GM19238 (cell line): ENCODE results near the gene MFAP1.
"Not testable (repeated sequence)": the region's sequence is repeated elsewhere in the genome, so short reads cannot be mapped to it uniquely, and the experiment has no call there.

Experiments
- DNase-seq: peaks from one replicate; pipeline ENCODE4 v3.0.0; 2011; ENCODE audit warnings: low spot score; ENCODE audit not compliant: insufficient read length

MFAP1 gene

DNA sequence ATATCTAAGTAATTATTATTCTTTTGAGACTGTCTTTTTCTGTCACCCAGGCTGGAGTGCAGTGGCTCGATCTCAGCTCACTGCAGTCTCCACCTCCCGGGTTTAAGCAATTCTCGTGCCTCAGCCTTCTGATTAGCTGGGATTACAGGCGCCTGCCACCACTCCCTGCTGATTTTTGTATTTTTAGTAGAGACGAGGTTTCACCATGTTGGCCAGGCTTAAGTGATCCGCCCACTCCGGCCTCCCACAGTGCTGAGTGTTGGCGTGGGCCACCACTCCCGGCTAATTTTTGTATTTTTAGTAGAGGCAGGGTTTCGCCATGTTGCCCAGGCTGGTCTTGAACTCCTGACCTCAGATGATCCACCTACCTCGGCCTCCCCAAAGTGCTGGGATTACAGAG lies 815 bp upstream of the MFAP1 start:
- not testable (repeated sequence) for DNase-seq

DNA sequence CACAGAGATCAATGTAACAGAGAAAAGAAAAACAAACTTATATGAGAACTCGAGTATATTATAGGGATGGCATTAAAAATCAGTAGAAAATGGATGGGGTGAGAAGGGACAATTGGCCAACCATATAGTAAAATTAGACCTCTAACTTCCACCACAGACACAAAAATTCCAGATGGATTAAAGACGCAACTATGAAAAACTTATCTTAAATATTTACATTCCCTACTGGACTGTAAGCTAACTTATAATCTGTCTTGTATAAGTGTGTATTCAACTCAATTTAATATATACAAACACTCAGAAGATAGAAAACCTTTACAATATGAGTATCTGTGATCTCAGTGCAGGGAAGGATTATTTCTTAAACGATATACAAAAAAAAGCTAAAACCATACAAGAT lies 3.0 kb downstream of the MFAP1 start:
- no peak for DNase-seq

DNA sequence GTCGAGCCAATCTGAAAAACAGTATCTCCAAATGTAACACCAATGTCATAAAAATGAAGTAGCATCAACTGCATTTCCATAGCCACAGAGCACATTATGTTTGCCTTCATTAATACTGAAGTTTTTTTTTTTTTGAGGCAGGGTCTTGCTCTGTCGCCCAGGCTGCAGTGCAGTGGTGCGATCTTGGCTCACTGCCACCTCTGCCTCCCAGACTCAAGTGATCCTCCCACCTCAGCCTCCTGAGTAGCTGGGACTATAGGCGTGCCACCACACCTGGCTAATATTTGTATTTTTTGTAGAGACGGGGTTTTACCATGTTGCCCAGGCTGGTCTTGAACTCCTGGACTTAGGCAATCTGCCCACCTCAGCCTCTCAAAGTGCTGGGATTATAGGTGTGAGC lies 9.4 kb downstream of the MFAP1 start:
- not testable (repeated sequence) for DNase-seq

DNA sequence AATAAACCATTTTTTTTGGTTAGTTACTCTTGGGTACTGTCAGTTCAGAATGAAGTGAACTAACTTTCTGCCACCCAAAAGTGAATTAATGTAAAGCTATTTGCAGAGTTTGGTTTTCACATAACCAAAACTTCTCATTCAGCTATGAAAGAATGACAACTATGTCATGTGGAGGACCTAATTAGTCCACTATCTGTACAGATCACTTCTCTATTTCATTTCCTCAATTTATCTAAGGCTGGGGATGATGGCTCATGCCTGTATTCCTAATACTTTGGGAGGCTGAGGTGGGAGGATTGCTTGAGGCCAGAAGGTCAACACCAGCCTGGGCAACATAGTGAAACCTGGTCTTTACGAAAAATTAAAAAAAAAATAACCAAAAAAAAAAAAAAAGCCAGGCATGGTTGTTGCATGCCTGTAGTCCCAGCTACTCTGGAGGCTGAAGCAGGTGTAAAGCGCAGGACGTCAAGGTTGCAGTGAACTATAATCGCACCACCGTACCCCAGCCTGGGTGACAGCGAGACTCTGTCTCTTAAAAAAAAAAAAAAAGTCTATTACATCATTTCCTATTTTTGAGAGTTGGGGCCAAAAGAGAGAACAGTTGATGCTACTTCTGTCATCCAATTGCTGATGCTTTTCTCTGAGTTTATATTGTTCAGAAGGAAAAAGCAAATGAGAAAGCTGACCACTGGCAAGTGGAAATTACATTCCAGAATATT lies 15.4 kb downstream of the MFAP1 start:
- no peak for DNase-seq

DNA sequence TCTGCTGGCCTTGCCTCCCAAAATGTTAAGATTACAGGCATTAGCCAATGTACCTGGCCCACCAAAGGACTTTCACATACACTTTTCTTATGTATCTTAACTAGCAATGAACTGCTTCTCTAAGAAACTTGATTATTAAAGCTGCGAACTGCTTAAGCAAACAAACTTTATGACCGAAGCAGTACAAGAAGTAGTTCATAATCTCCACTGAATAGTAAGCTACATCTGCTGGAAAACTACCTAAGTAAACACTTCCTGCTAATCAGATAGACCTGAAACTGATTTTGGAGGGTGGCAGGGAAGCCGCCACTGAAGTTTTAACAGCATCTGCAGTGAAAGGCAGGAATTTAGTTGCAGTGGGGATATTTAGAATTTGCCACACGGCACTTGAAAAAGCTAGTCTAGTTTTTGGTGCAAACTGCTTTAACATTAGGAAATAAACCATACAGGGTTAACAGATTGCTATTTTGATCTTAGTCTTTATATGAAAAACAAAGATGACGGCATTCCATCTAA lies 16.0 kb downstream of the MFAP1 start:
- DNase-seq: no peak

DNA sequence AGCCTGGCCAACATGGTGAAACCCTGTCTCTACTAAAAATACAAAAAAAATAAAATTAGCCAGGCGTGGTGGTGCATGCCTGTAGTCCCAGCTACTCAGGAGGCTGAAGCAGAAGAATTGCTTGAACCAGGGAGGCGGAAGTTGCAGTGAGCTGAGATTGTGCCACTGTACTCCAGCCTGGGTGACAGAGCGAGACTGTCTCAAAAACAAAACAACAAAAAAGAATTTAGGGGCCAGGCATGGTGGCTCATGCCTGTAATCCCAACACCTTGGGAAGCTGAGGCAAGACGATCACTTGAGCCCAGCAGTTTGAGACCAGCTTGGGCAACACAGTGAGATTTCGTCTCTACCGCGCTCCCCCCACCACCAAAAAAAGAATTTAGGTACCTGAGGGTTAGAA lies 21.8 kb downstream of the MFAP1 start:
- DNase-seq: not testable (repeated sequence)

DNA sequence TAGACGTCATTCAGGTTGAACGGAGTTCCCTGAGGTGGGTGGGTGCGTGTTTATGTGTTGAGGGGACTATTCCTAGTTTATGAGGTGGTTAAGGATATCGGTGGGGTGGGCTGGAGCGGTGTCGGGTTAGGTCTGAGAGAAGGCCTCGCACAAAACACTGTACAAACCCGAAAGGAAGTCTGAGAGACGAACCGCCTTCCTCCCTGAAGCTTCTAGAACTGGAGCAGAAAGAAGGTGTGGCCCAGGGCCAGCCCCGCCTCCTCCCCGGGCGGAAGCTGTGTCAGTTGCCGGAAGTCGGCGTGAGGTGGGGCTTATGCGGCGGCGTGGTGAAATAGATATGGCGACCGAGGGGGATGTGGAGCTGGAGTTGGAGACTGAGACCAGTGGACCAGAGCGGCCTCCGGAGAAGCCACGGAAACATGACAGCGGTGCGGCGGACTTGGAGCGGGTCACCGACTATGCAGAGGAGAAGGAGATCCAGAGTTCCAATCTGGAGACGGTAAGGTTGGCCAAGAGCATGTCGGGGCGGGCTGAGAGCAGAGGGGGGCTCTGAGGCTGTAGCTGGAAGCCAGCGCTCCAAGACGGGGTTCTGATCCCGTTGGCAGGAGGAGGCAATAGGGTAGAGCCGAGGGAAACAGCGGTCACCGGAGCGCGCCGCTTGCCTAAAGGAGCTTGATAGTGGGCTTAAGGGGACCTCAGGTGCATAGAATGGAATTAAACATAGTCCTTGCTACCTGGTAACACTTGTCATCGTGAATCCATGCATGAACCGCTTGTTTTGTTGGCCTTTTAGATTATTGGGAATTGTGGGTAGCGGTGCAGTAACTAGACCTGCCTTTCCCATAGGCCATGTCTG lies 24.0 kb downstream of the MFAP1 start, which contains the start of gene HYPK:
Gene HYPK, plus strand, starts transcription at position 314 of the 856 bp plus-strand sequence. Its CDS starts 24 bp downstream, at position 338.
- DNase-seq: peak; percentile 87

DNA sequence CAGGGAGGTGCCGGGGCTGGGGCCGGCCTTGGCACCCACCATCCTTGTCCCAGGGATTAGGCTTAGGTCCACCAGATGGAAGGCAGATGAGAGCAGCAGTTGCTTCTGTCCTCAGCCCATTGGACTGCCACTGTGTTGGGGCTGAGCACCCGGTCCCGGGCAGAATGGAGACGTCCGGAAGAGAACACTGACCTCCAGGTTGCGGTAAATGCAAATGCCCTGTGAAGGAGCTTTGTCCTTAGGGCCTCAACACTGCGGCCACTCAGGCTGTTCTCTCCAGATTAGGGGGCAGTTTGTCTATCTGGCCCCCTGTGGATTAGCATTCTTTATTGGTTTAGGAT lies 24.6 kb downstream of the MFAP1 start, which contains the start of gene SERINC4:
Gene SERINC4, minus strand, starts transcription at position 276 of the 341 bp plus-strand sequence. Its CDS starts 234 bp downstream, at position 42.
- no peak for DNase-seq

DNA sequence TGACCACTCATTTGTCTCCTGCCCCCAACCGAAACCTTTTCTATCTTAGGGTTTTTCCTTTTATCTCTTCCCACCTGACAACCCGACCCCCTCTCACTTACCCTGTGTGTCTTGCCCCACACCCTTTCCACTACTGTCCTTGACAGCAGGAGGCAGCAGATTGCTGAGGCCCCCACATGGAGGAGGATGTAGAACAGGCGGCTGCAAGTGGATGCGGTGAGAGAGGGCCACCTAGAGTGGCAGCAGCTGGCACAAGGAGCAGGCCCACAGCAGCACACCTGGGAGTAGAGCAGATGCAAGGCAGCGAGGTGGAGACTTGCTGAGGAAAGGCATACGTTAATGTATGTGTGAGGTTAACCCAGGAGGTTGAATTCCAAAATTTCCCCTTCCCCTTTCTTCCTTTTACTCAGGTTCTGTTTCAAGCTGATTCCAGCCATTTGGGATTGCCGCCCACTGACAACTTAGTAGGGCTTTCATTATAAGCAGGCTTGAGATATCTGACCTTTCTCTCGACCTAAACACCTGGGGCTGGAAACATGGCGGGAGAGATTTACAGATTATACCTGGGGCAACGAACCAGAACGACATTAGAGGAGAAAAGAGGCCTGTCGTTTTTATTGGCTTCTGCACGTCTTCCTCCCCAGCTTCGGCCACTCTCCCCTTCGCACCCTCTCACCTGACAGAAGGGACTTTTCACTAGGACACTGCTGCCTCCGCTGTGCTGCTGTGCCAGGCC lies 25.1 kb downstream of the MFAP1 start:
- DNase-seq: no peak

DNA sequence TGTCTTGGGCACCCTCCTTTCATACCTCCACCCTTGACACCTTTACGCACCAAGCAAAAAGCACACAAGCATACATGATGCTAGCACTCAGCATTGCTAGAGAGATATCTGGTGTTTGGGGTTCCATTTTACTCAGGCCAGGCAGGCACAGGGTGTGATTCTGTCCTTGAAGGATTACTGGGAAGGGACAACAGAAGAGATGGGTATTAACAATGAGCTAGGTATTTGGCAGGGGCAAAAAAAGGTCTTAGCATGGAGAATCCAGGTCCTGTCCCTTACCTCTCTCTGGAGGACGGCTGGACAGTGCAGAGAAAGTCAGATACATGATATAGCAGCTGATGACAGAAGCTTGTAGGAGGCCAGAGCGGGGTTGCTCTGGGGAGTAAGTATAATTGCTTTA lies 27.9 kb downstream of the MFAP1 start:
- no peak for DNase-seq

DNA sequence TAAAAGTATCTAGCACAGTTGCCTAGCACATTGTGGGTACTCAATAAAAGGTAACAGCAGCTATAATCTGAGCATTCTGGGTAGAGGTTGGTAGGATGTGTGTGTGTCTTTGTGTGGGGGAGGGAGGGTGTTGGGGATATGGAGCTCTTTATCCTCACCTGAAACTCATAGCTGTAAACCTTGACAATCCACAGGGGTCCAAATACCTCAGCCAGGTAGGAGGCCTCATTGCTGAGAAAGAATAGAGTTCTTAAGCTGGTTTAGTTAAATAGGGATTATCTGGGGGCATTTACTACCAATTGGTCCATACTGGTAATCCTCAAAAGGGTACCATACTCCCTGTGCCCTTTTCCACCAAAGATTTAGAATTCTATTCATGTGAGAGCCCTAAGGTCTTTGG lies 28.5 kb downstream of the MFAP1 start:
- DNase-seq: no peak

DNA sequence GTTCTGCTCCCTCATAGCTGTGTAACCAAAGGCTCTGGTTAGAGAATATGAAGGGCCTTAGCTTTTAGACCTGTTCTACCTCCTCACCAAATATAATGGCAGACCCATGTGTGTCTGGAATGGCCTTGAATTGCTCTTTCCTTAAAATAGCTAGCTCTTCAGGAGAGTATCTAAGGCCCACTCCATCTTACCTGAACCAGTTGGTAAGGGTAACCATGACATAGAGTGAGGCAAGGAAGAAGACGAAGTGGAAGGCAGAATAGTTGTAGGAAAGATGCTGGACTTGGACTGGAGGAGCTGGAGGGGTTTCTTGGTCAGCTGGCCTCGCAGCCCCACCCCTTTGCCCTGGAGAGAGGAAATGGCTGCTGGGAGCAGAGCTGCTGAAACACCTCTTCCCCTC lies 29.3 kb downstream of the MFAP1 start:
- DNase-seq: no peak

DNA sequence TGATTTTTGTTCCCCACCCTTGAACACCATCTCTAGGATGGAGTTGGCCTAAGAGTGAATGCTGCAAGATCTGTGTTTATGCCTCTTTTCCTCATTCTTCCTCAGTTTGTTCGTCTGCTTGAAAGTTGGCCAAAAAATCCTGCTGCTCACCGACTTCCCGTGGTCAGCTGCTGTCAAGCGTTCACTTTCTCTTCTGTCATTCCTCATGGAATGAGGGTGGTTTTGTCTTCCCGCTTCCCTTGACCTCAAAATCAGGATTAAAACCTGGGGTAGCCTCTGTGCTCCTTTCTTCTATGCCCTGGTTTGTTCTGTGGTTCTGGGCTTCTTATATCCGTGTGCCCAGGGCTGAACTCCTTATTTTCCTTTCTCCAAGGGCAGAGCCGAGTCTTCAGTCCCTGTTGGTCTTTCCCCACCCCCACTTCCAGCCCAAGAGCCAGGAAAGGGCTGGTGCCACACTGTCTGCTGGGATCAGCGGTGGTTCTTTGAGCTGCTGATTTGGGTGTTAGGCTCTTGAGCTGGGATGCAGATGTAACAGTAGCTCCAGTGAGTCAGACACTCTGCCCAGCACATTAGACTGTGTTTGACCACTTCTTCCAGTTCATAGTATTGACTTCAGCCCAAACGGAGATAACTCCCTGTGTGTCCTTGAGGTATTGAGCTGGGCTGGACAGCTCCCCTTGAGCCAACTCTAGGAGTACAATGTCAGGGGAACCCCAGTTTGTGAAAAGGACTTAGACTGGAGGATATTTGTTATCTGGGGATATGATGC lies 30.0 kb downstream of the MFAP1 start:
- DNase-seq: no peak

DNA sequence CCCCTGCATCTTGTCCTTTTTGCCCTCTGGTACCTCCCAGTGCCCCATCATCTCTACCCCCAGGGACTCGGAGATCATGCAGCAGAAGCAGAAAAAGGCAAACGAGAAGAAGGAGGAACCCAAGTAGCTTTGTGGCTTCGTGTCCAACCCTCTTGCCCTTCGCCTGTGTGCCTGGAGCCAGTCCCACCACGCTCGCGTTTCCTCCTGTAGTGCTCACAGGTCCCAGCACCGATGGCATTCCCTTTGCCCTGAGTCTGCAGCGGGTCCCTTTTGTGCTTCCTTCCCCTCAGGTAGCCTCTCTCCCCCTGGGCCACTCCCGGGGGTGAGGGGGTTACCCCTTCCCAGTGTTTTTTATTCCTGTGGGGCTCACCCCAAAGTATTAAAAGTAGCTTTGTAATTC lies 30.8 kb downstream of the MFAP1 start:
- DNase-seq: no peak

DNA sequence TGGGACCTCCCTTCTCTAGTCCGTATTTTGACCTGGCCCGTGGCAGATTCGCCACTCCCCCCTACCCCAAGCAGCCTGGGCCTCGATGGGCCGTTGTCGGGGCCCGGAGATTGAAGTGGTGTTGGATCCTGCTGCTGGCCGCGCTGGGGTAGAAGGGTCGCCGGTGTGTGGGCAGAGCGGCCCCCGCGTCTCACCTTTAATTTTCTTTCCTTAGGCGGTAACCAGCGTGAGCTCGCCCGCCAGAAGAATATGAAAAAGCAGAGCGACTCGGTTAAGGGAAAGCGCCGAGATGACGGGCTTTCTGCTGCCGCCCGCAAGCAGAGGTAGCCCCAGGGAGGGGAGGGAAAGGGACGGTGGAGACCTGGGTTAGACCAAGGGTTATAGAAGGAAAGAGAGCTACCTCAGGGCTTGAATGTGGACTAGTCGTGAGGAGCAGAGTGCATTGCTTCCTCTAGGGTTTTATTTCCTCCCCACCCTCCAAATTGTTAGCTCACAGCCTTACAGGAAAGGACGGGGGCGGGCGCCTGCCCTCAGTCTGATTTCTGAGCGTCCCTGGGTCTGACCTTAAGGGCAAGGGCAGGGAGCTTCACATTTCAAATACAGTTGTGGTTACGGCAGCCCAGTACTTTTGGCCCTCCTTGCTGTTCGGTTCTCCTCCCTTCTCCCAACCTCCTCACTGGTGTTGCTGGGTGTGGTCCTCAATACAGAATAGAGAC lies 31.6 kb downstream of the MFAP1 start:
- peak; percentile 21 for DNase-seq

DNA sequence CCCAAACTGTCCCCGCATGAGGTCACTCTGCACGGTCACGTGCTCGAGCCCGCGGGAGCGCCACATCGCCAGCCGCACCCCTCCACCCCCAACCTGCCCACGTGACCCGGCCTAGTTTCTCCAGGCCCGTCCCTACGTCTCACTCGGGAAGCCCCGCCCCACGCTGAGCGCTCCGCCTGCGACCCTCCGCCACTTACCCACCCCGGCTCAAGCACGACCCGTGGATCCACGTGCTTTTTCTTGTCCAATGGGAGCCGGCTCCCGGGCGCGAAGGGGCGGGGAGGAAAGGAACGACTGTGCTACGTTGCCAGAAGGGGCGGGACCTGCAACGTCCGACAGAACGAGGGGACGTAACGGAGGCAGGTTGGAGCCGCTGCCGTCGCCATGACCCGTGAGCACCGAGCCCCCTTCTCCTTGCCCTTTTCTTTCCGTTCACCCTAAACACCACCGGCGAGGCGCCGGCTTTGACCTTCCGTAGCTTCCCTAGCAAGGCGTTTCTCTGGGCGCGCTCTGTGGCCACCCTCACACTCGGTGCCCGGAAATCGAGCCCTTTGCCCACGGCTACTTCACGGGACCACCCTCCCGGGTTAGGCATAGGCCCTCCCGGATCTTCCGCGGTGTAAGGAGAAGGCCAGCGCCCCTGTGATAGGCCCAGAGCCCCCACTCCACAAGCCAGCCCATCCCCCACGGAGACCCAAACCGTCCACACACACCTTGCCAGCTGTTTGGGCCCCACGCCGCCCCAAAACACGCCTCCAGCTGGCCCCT lies 32.3 kb downstream of the MFAP1 start, which contains the start of gene SERF2:
Gene SERF2, plus strand, starts transcription at position 328 of the 768 bp plus-strand sequence. Its CDS starts 57 bp downstream, at position 385.
- peak; percentile 95 for DNase-seq

DNA sequence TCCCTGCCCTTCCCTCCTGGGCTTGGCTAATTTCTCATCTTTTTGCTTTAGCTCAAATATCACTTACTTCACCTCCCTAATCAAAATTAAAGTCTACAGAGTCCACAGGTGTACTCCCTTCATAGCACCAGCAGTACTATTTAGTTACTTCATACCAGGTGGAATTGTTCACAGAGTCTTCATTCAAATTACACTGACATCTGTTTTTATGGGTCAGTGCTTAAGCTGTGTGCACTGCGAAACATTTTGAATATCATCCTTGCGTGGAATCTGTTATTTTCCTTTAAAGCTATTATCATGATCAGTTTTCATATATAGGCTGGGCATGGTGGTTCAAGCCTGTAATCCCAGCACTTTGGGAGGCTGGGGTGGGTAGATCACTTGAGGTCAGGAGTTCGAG lies 35.1 kb downstream of the MFAP1 start:
- DNase-seq: no peak

DNA sequence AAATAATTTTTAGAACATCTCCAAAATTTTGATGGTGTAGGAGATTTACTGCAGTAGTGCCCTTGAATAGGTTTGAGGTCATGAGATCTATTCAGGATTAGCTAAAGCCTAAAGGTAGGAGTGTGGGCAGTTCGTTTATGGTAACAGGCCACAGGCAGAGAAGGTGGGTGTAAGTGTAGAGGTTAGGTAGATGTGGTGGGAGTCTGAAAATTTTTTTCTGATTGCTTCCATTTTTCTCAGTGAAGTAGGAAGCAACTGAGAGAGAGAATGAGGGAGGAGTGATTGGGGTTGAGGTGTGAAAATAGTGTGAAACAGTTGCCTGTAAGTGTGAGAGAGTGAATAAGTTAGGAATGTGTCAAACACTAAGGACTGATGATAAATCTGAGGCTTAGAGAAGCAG lies 45.5 kb downstream of the MFAP1 start:
- DNase-seq: no peak

DNA sequence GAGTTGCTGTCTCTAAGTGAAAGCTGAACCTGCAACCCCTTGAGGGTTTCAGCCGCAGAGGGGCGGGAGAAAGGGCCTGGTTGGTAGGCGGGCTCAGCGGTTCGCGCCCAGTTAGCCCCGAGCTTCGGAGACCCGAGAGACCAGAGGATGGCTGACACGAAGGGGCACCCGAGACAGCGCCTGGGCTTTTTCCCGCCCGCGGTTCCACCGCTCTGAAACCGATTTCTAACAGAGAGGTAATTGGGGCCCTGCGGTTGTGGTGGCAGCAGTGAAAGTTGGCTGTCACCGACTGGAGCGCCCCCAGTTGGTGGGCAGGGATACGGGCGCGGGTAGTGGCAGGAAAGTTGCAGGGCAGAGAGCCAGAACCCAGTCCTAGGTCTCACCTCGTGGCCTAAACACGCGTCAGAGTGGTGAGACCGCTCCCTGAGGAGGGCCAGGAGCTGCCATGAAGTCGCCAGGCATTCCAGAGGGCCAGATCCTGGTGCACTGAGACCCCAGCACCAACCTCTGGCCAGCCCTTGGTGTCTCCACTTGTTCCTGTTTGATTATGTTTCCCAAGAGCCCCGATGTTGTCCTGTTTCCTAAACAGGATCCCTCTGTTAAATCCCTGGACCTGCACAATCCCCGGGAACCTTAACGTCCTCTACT lies 47.1 kb downstream of the MFAP1 start:
- DNase-seq: peak; percentile 55
